GM18951 (cell line): Measurements from ENCODE around the gene CDC42.
"Not testable (repeated sequence)": the region's sequence is repeated elsewhere in the genome, so short reads cannot be mapped to it uniquely, and the experiment has no call there.

Experiments used
- POLR2A ChIP-seq: IDR thresholded peaks from 4 replicates; pipeline ENCODE4 v1.6.1; 2011; ENCODE audit warnings: mild to moderate bottlenecking; ENCODE audit not compliant: insufficient read length, insufficient read depth; ENCODE audit errors: extremely low read depth
- in situ Hi-C: fragments of 300-500 bp; cut with MboI; formaldehyde crosslinking; loops from one replicate; pipeline ENCODE4 v1.12.0; 2022; ENCODE audit warnings: low sequenced_read_pairs, mixed read lengths, inconsistent platforms; ENCODE audit not compliant: unreplicated experiment

Gene CDC42

GRCh38 chr1:22074803-22075202 is 22.3 kb downstream of the CDC42 start:
- no peak for TF ChIP-seq POLR2A
- in situ Hi-C loops = no loop called here

GRCh38 chr1:22075718-22076117 is 23.2 kb downstream of the CDC42 start:
- no peak for TF ChIP-seq POLR2A
- in situ Hi-C loops = no loop called here

- no peak for TF ChIP-seq POLR2A
- in situ Hi-C loops = no loop called here
Measured at GRCh38 chr1:22076346-22076745, 23.8 kb downstream of the CDC42 start.

GRCh38 chr1:22077728-22078127 is 25.2 kb downstream of the CDC42 start:
- in situ Hi-C loops = no loop called here
- no peak for TF ChIP-seq POLR2A

- no peak for TF ChIP-seq POLR2A
- in situ Hi-C loops = no loop called here
Measured at GRCh38 chr1:22078133-22078532, 25.6 kb downstream of the CDC42 start.

- TF ChIP-seq POLR2A = no peak
- in situ Hi-C loops = no loop called here
Measured at GRCh38 chr1:22080191-22080590, 27.7 kb downstream of the CDC42 start.

- in situ Hi-C loops = no loop called here
- TF ChIP-seq POLR2A = no peak
Measured at GRCh38 chr1:22088331-22088730, 35.8 kb downstream of the CDC42 start.

GRCh38 chr1:22089134-22089571 is 36.6 kb downstream of the CDC42 start:
- TF ChIP-seq POLR2A = no peak
- in situ Hi-C loops = no loop called here

- no peak for TF ChIP-seq POLR2A
Measured at GRCh38 chr1:22089787-22090186, 37.3 kb downstream of the CDC42 start.

GRCh38 chr1:22090867-22091266 is 38.4 kb downstream of the CDC42 start:
- TF ChIP-seq POLR2A = no peak
- in situ Hi-C loops = no loop called here

More at GRCh38 chr1:22089787-22090186, 37.3 kb downstream of the CDC42 start:
- in situ Hi-C loops = no loop called here

- in situ Hi-C loops = not testable (repeated sequence)
Measured at GRCh38 chr1:22092026-22092768, 39.7 kb downstream of the CDC42 start.

GRCh38 chr1:22093513-22093912 is 41.0 kb downstream of the CDC42 start:
- TF ChIP-seq POLR2A = no peak
- in situ Hi-C loops = no loop called here

GRCh38 chr1:22096036-22096435 is 43.5 kb downstream of the CDC42 start:
- in situ Hi-C loops = no loop called here

GRCh38 chr1:22096463-22096862 is 44.0 kb downstream of the CDC42 start:
- TF ChIP-seq POLR2A = no peak
- in situ Hi-C loops = no loop called here

More at GRCh38 chr1:22096036-22096435, 43.5 kb downstream of the CDC42 start:
- TF ChIP-seq POLR2A = no peak
